HG03095 (cell line): ENCODE results near the gene TMEM74B.
"Not testable (repeated sequence)": the region's sequence is repeated elsewhere in the genome, so short reads cannot be mapped to it uniquely, and the experiment has no call there.

Experiments used
- ATAC-seq: cut with Tn5 transposase; IDR thresholded peaks from one replicate; pipeline ENCODE4 v1.9.1; 2021; ENCODE audit warnings: moderate library complexity; ENCODE audit not compliant: unreplicated experiment

TMEM74B gene

DNA sequence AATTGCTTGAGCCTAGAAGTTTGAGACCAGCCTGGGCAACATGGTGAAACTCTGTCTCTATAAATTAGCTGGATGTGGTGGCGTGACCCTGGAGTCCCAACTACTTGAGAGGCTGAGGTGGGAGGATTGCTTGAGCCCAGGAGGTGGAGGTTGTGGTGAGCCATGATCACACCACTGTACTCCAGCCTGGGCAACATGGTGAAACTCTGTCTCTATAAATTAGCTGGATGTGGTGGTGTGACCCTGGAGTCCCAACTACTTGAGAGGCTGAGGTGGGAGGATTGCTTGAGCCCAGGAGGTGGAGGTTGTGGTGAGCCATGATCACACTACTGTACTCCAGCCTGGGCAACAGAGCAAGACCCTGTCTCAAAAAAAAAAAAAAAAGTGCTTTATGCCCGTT is 35.0 kb downstream of the TMEM74B start:
- ATAC-seq = not testable (repeated sequence)

DNA sequence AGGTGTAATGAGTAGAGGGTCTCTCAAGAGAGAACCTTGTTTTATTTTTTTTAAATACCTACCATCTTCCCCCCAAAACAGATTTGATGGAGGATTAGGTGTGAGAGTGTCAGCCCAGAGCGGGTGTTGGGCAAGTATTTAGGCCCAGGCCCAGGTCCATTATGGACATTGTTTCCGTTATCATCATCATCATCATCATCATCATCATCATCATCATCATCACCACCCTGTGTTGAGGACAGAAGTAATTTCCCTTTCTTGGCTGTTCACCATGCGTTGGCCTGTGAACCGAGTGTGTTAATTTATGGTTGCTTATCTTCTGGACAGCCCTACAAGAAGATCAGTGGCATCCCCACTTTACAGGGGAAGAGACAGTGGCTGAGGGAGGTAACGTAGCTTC is 37.8 kb downstream of the TMEM74B start:
- ATAC-seq = no peak

DNA sequence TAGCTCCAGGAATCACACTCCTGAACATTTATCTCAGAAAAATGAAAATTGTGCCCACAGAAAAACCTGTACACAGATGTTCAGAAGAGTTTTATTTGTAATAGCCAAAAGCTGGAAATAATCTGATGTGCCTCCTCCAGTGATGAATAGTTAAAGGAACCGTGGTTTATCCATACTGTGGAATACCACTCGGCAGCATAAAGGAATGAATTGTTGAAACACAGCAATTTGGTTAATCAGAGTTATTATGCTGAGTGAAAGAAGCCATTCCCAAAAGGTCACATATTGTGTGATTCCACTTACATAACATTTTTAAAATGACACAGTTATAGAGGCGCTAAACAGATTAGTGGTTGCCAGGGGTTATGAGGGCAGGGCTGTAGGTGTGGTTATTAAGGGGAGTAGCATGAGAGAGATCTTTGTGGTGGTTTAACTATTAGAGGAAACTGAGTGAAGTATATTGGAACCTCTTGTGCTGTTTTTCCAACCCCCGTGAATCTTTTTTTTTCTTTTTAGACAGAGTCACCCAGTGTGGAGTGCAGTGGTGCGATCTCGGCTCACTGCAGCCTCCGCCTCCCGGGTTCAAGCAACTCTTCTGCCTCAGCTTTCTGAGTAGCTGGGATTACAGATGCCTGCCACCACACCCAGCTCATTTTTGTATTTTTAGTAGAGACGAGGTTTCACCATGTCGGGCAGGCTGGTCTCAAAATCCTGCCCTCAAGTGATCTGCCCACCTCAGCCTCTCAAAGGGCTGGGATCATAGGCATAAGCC is 40.2 kb downstream of the TMEM74B start:
- no peak for ATAC-seq

DNA sequence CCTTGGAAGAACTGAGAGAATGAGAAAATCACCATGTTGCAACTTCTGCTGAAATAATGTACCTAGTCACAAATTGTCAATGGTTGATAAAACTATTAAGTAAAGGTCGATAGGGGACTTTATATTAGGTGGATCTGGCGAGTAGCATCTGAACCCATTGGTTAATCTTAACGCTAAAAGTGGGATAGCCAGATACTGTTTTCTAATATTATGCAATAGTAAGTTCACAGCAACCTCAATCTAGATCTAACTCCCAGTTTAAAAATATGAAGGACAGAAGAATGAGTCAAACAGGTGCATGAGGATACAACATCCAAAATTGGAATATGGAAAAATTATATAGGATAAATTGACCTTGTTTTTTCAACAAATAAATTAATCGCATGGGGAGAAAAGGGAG is 47.5 kb downstream of the TMEM74B start:
- no peak for ATAC-seq

DNA sequence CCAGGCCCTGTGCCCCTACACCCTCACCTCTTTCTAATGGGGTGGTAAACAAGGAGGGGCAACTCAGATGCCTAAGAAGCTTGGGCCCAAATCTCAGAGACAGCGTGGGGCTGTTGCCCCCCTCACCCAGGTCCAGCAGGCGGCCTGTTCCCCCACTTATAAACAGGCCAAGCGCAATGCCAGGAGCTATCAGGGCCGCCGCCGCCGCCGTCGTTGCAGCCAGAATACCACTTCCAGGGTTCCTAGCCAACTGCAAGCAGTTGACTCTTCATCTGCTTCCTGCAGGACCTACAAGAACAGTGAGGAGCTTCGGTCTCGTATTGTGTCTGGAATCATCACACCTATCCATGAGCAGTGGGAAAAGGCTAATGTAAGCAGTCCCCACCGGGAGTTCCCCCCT is 49.9 kb downstream of the TMEM74B start:
- no peak for ATAC-seq

DNA sequence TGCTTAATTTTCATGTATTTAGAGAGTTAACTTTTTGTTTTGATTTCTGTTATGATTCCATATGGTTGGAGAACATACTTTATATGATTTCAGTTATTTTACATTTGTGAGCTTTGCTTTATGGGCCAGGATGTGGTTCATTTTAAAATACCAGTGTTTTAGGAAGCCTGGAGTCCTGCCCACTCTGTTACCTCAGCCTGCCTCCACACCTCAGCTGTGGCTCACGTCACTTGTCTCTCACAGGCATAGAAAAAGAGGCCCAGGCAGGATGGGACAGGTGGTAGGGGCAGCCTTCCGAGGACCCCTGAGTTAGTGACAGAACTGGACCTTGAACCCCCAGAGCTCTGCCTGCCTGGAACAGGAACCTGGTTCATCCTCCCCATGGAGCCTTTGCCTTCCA is 50.4 kb downstream of the TMEM74B start:
- no peak for ATAC-seq

DNA sequence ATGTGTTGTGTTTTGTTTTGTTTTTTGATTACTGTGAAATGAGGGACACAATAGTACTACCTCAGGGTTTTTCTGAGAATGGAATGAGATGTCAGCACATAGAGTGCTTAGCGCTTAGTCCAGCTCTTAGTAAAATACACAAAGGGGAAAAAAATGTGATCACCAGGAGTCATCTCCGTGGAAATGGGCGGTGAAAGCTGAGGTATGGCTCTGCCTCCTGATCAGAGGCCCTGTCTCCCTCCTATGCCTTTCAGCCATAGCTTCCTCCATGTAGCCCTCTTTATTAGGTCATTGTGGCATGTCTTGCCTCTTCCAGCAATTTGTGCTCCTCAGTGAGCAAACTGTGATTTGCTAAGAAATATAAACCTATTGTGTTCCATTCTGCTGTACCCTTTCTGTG is 53.4 kb downstream of the TMEM74B start:
- no peak for ATAC-seq

DNA sequence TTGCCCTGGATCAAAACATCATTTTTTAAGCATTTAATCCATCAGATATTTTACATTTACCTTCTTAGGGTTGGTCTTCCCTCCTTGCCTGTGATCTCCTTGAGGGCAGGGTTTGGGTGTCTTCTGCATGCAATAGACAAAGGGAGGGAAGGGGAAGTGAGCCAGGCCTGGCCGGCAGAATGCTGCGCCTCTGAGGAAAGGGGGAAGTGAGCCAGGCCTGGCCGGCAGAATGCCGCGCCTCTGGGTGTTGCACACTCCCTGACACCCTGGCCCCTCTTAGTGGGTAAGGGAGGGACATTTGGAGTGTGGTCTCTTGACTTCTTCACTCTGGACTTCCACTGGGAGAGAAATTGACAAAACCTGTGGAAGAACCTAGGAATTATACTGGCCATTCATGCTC is 53.9 kb downstream of the TMEM74B start:
- ATAC-seq = no peak
